ENCODE data around the gene TNMD.

TNMD gene

GRCh38 chrX:100645106-100645505 is 60.4 kb downstream of the TNMD start:
- DNase-seq = no peak

GRCh38 chrX:100647095-100647494 is 62.4 kb downstream of the TNMD start:
- DNase-seq = no peak

- DNase-seq = no peak
These were observed 63.0 kb downstream of the TNMD start for GRCh38 chrX:100647739-100648138.

GRCh38 chrX:100648458-100649417 is 64.0 kb downstream of the TNMD start:
- no peak for DNase-seq
